ENCODE data around the gene LUM.

DNA sequence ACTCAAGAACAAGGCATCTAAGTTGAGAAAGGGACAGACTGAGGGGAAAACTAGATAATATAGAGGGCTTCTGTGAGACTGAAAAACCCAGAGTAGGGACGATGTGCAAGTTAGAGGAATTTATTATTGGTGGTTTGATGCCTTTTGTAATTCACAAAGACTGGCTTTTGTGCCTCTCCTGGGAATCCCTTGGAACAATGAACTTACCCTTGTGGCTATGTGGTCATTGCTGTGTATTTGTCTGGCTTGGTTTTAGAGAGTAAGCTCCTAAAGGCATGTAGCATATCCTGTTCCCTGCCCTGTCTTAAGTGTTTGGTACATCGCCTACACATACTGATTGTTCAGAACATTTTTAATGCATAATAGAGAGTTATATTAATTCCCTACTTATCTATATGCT is 44.7 kb upstream of the LUM start:
- TF ChIP-seq YY1 (IDR thresholded peaks at IDR 0.05; ENCODE audit: insufficient read depth, insufficient read length) = no peak
- TF ChIP-seq SUZ12 (IDR thresholded peaks at IDR 0.05; ENCODE audit: extremely low read depth, insufficient read depth, insufficient read length) = no peak
- TF ChIP-seq ZNF274 (IDR thresholded peaks at IDR 0.05; ENCODE audit: low read depth, low read length) = no peak
